Activated CD8-positive, alpha-beta memory T cell treated with anti-CD3 and anti-CD28 coated beads, Interleukin-2, amount 50 U/mL, for 24 hours (primary cell): Measurements from ENCODE around the gene GET4.
A peak's percentile ranks its signal among the peaks of the same experiment; 100 is the strongest.

ENCODE experiments used
- DNase-seq: peaks from one replicate; pipeline ENCODE4 v3.0.0-alpha.2; 2020; ENCODE audit errors: extremely low read depth

Gene GET4

GRCh38 chr7:876077-876971, at the start of gene GET4:
Gene GET4, plus strand, starts transcription at chr7:876554. Its CDS starts 92 bp downstream, at chr7:876646.
- DNase-seq, result peak; percentile 89

- DNase-seq, result no peak
Observed at GRCh38 chr7:828793-829561, 47.4 kb upstream of the GET4 start.

- no peak for DNase-seq
Observed at GRCh38 chr7:830069-830468, 46.3 kb upstream of the GET4 start.

GRCh38 chr7:831596-832166, 44.7 kb upstream of the GET4 start:
- DNase-seq, result no peak

- no peak for DNase-seq
Observed at GRCh38 chr7:832167-832967, 44.0 kb upstream of the GET4 start, which contains the start of gene SUN1. Gene SUN1, plus strand, starts transcription at chr7:832476. Its CDS starts 49 bp downstream, at chr7:832525.

- no peak for DNase-seq
Observed at GRCh38 chr7:832968-833424, 43.4 kb upstream of the GET4 start.

GRCh38 chr7:833601-834258, 42.6 kb upstream of the GET4 start:
- DNase-seq, result no peak

GRCh38 chr7:834277-834676, 42.1 kb upstream of the GET4 start:
- no peak for DNase-seq

GRCh38 chr7:835021-835420, 41.3 kb upstream of the GET4 start:
- no peak for DNase-seq

- DNase-seq, result no peak
Observed at GRCh38 chr7:835485-836401, 40.6 kb upstream of the GET4 start.

- no peak for DNase-seq
Observed at GRCh38 chr7:836429-836828, 39.9 kb upstream of the GET4 start.

- DNase-seq, result no peak
Observed at GRCh38 chr7:837001-837400, 39.4 kb upstream of the GET4 start.

GRCh38 chr7:840001-840600, 36.3 kb upstream of the GET4 start:
- DNase-seq, result no peak

GRCh38 chr7:841943-842342, 34.4 kb upstream of the GET4 start:
- no peak for DNase-seq

- DNase-seq, result no peak
Observed at GRCh38 chr7:842431-843031, 33.8 kb upstream of the GET4 start.

GRCh38 chr7:843230-843629, 33.1 kb upstream of the GET4 start:
- no peak for DNase-seq

- no peak for DNase-seq
Observed at GRCh38 chr7:844043-844442, 32.3 kb upstream of the GET4 start.

- no peak for DNase-seq
Observed at GRCh38 chr7:844514-844913, 31.8 kb upstream of the GET4 start.

GRCh38 chr7:845091-845490, 31.3 kb upstream of the GET4 start:
- DNase-seq, result no peak
